Neural progenitor cell (in vitro differentiated cells): ENCODE data around the gene VAV2.

Experiments used
- CTCF ChIP-seq: fragments of 200-600 bp; sonication (generic); IDR thresholded peaks from 2 replicates; pipeline ENCODE4 v1.5.1; 2017; ENCODE audit warnings: antibody characterized with exemption, mild to moderate bottlenecking
- EZH2 ChIP-seq: fragments of 200-600 bp; sonication (generic); IDR thresholded peaks from 2 replicates; pipeline ENCODE4 v1.6.1; 2017; ENCODE audit warnings: antibody characterized with exemption, mild to moderate bottlenecking, moderate library complexity
- EZH2phosphoT487 ChIP-seq: fragments of 200-600 bp; sonication (generic); IDR thresholded peaks from 2 replicates; pipeline ENCODE4 v1.6.1; 2017; ENCODE audit warnings: antibody characterized with exemption

- TF ChIP-seq CTCF (no peak), EZH2 (no peak), EZH2phosphoT487 (no peak)
Measured at GRCh38 chr9:134029248-134030226, 37.4 kb upstream of the VAV2 start.
